K562 (cell line): Measurements from ENCODE around the gene DGCR6L. TPM values are rescaled to one million over a fixed set of nuclear protein-coding genes. Genes with fewer than 3 reads are reported as not detected.

ENCODE experiments used
- ATAC-seq: fragments of 200-7000 bp; cut with Tn5 transposase; 3 replicates; pipeline ENCODE4 v1.9.1; 2020; ENCODE audit warnings: moderate library complexity
- BruUV-seq: library from RNA; stranded (reverse); fragments of 400-500 nt; replicated peaks from 2 replicates; lab custom pipeline; 2021; lab: Mats Ljungman, UMichigan
- CTCF ChIA-PET: fragments of 300-600 bp; formaldehyde crosslinking; extraction: SDS; loops from one replicate; lab custom pipeline; 2021; ENCODE audit warnings: low intra/inter-chr PET ratio; lab: Yijun Ruan, JAX
- POLR2A ChIA-PET: fragments of 300-600, 350-650 bp; sonication (Branson Sonifier 250); formaldehyde crosslinking; extraction: SDS; loops from one replicate; lab custom pipeline; 2021; ENCODE audit warnings: antibody characterized with exemption, inconsistent platforms; lab: Yijun Ruan, JAX
- DNase-seq, 4 experiments: peaks; one replicate each; pipeline versions ENCODE4 v3.0.0 to v3.0.0-alpha.2; 2011 to 2018; ENCODE audit warnings: low spot score in 3 of 4, mixed read lengths in 3 of 4; ENCODE audit errors: extremely low read depth in 1 of 4
- FAIRE-seq: peaks from 2 replicates; lab custom pipeline; 2011; peaks lifted over from hg19 to GRCh38; lab: Jason Lieb, UNC
- H2AFZ ChIP-seq: 2 replicates; pipeline ENCODE4 v1.6.0; 2011; ENCODE audit warnings: low read depth, low read length, control low read depth, inconsistent platforms
- H3K27ac ChIP-seq: fragments of 200-600 bp; 3 replicates; pipeline ENCODE4 v1.8.0; 2011; ENCODE audit warnings: low read depth, mild to moderate bottlenecking, control low read depth, inconsistent platforms, low read length, moderate library complexity, mixed read lengths; ENCODE audit errors: extremely low read depth
- H3K27me3 ChIP-seq, 2 experiments: fragments of 300-600 bp in 1 of 2; 2 replicates in 1 of 2; 3 replicates in 1 of 2; pipeline versions ENCODE4 v1.6.0 to v1.8.0; 2011; ENCODE audit warnings: inconsistent platforms in 2 of 2, low read length in 2 of 2, mild to moderate bottlenecking in 1 of 2, mixed read lengths in 1 of 2, moderate library complexity in 1 of 2; ENCODE audit not compliant: control insufficient read depth in 2 of 2, insufficient read depth in 2 of 2
- H3K36me3 ChIP-seq: fragments of 300-600 bp; 3 replicates; pipeline ENCODE4 v1.8.0; 2011; ENCODE audit warnings: mild to moderate bottlenecking, low read length, inconsistent platforms; ENCODE audit not compliant: control insufficient read depth, insufficient read depth
- H3K4me1 ChIP-seq, 2 experiments: fragments of 200-600 bp in 1 of 2; replicated peaks in 1 of 2; 2 replicates in 1 of 2; 3 replicates in 1 of 2; pipeline versions ENCODE4 v1.5.1 to v1.8.0; 2011; ENCODE audit warnings: inconsistent platforms in 2 of 2, low read length in 2 of 2, mild to moderate bottlenecking in 1 of 2, mixed read lengths in 1 of 2, moderate library complexity in 1 of 2; ENCODE audit not compliant: control insufficient read depth in 2 of 2, insufficient read depth in 2 of 2
- H3K4me2 ChIP-seq: 2 replicates; pipeline ENCODE4 v1.6.1; 2011; ENCODE audit warnings: low read length, control low read depth, inconsistent platforms, mixed read lengths; ENCODE audit not compliant: insufficient read depth
- H3K4me3 ChIP-seq: fragments of 200-600 bp; sonication (generic), shearing (Covaris generic); 2 replicates; pipeline ENCODE4 v1.5.1; 2016; ENCODE audit warnings: control low read depth, inconsistent platforms
- H3K79me2 ChIP-seq: fragments of 200-600 bp; 3 replicates; pipeline ENCODE4 v1.8.0; 2011; ENCODE audit warnings: low read length, inconsistent platforms; ENCODE audit not compliant: control insufficient read depth, insufficient read depth
- H3K9ac ChIP-seq, 2 experiments: 2 replicates each; pipeline versions ENCODE4 v1.6.0 to v1.6.1; 2011; ENCODE audit warnings: low read depth in 2 of 2, low read length in 2 of 2, control low read depth in 1 of 2, inconsistent platforms in 1 of 2, mild to moderate bottlenecking in 1 of 2, mixed read lengths in 1 of 2; ENCODE audit not compliant: insufficient read depth in 1 of 2
- H3K9me1 ChIP-seq: one replicate; pipeline ENCODE4 v1.6.0; 2011; ENCODE audit warnings: inconsistent platforms, mild to moderate bottlenecking, low read length, moderate library complexity; ENCODE audit not compliant: control insufficient read depth, insufficient read depth
- H3K9me3 ChIP-seq: replicated peaks from 2 replicates; pipeline ENCODE4 v1.5.1; 2011; ENCODE audit warnings: low read depth, low read length, inconsistent platforms; ENCODE audit not compliant: control insufficient read depth, insufficient read depth
- H4K20me1 ChIP-seq: replicated peaks from 2 replicates; pipeline ENCODE4 v1.6.1; 2011; ENCODE audit warnings: low read length, inconsistent platforms, mixed read lengths; ENCODE audit not compliant: control insufficient read depth, insufficient read depth
- ATF2 ChIP-seq: sonication (generic); formaldehyde crosslinking; IDR thresholded peaks from 2 replicates; pipeline ENCODE4 v1.8.1; 2022; ENCODE audit warnings: missing genetic modification reagents
- CGGBP1 ChIP-seq: fragments of 250-450 bp; sonication (Bioruptor Pico); IDR thresholded peaks from 2 replicates; pipeline ENCODE4 v1.9.0; 2021; ENCODE audit warnings: mild to moderate bottlenecking
- COPS2 ChIP-seq: fragments of 450-650 bp; conservative IDR thresholded peaks from 2 replicates; pipeline ENCODE4 v1.6.1; 2016; ENCODE audit warnings: mild to moderate bottlenecking, moderate library complexity
- E2F6 ChIP-seq, 2 experiments: IDR thresholded peaks; 2 replicates each; pipeline ENCODE4 v1.6.1; 2011; ENCODE audit warnings: borderline replicate concordance in 1 of 2, control low read depth in 1 of 2, low read depth in 1 of 2, low read length in 1 of 2, mild to moderate bottlenecking in 1 of 2, mixed read lengths in 1 of 2, moderate library complexity in 1 of 2; ENCODE audit not compliant: insufficient read depth in 1 of 2, insufficient read length in 1 of 2, poor library complexity in 1 of 2, severe bottlenecking in 1 of 2; ENCODE audit errors: extremely low read depth in 1 of 2
- RERE ChIP-seq: sonication (generic); formaldehyde crosslinking; IDR thresholded peaks from 2 replicates; pipeline ENCODE4 v1.8.0; 2023; ENCODE audit warnings: missing genetic modification reagents, mild to moderate bottlenecking, borderline replicate concordance
- SMAD2 ChIP-seq: fragments of 150-350 bp; IDR thresholded peaks from 2 replicates; pipeline ENCODE4 v1.6.1; 2014; ENCODE audit warnings: low read depth, mild to moderate bottlenecking, low read length
- SMAD4 ChIP-seq: fragments of 250-450 bp; sonication (Bioruptor Pico); conservative IDR thresholded peaks from 2 replicates; pipeline ENCODE4 v1.8.0; 2021; ENCODE audit warnings: inconsistent platforms, mild to moderate bottlenecking, moderate library complexity
- TAF15 ChIP-seq: fragments of 200-400 bp; formaldehyde crosslinking; IDR thresholded peaks from 2 replicates; pipeline ENCODE4 v1.6.1; 2017; ENCODE audit warnings: mild to moderate bottlenecking, low read depth, low read length, moderate library complexity
- ZBTB8A ChIP-seq: fragments of 450-650 bp; IDR thresholded peaks from 2 replicates; pipeline ENCODE4 v1.6.1; 2018; ENCODE audit warnings: mild to moderate bottlenecking, moderate library complexity; ENCODE audit not compliant: partially characterized antibody
- WGBS: fragments of 100-300 bp; shearing (Covaris generic); methylation state at CpG from one replicate; pipeline ENCODE4 v1.1.6; 2016; ENCODE audit warnings: low coverage, mixed read lengths; ENCODE audit not compliant: insufficient coverage; ENCODE audit errors: missing lambda C conversion rate; 5-methylcytosine and 5-hydroxymethylcytosine counted together
- in situ Hi-C: fragments of 300-500 bp; cut with MboI; formaldehyde crosslinking; loops from 4 replicates; pipeline ENCODE4 v1.15.0; 2018; ENCODE audit warnings: inconsistent platforms, mixed read lengths
- intact Hi-C: fragments of 100-400 bp; cut with micrococcal nuclease; formaldehyde crosslinking; loops from 2 replicates; pipeline ENCODE4 v1.14.2; 2022
- polyA plus RNA-seq, 8 experiments: library from polyadenylated mRNA; depleted of rRNA in 4 of 8; stranded (reverse) in 5 of 8; unstranded in 3 of 8; fragments of >200 nt; fragmentation: Nextera tagmentation in 2 of 8; fragmentation: Illumina TruSeq in 1 of 8; extraction: Ambion mirVana in 2 of 8; extraction: Trizol in 1 of 8; gene quantifications; 2 replicates each; pipeline versions ENCODE4 v1.2.1 to v1.2.3, GENCODE V29; 2011 to 2014; ENCODE audit warnings: inconsistent platforms in 1 of 8, missing spikeins in 1 of 8
- total RNA-seq, 7 experiments: library from RNA; depleted of rRNA in 6 of 7; stranded (reverse); fragments of >200 nt in 6 of 7; fragmentation: Illumina TruSeq in 2 of 7; extraction: Trizol in 2 of 7; gene quantifications; 2 replicates each; pipeline versions ENCODE4 v1.2.1 to v1.2.3, GENCODE V29; 2011 to 2021; ENCODE audit warnings: low replicate concordance in 1 of 7

DGCR6L gene
- total and polyA plus RNA-seq, 9 of the 15 experiments (the other 6 are each of a cell fraction or from before 2014, with no cell fraction given): 3.6 to 151 (median 51.0) TPM

GRCh38 chr22:20282901-20283673 lies 36.8 kb downstream of the DGCR6L start:
- WGBS: under 1% methylated on average over 15 of the region's 15 CpGs
- FAIRE-seq (no peak), ATAC-seq (no peak), DNase-seq (peak in 1 of 4 experiments; percentile 26)
- intact Hi-C loops: no loop called here
- Histone ChIP-seq H3K4me2 (no peak overlapping the region), H3K9me1 (peaks cover 2% of the 10 kb centered on the region), H3K9me3 (no peaks in the 10 kb centered on the region), H3K36me3 (no peaks in the 10 kb centered on the region), H3K4me1 (peaks cover 0 to 29% of the 10 kb centered on the region in 2 experiments; a peak in 3 of 5 replicates), H3K27ac (no peak overlapping the region), H3K4me3 (no peak overlapping the region), H3K79me2 (no peaks in the 10 kb centered on the region), H3K9ac (no peak overlapping the region; a peak in 1 of 4 replicates), H4K20me1 (peaks cover 28% of the 10 kb centered on the region), H2AFZ (no peak overlapping the region), H3K27me3 (peaks cover 22 to 69% of the 10 kb centered on the region in 2 experiments; a peak in 4 of 5 replicates)
- ChIA-PET POLR2A (interaction anchor here (0.6 to 1.9 kb wide), 9 partner anchors 10 to 166 kb away, joined by 3 to 8 read pairs (median 4); partner anchors contain the start of gene TRMT2A), CTCF (interaction anchor here (4.8 kb wide), 1 partner anchor 126 kb away, joined by 126 read pairs; no protein-coding TSS in a partner anchor)
- in situ Hi-C loops: no loop called here
- BruUV-seq: no TSS peak
- TF ChIP-seq ATF2: 0 out of 2 replicates have a peak, but pooled peaks have one; percentile 63
- no peak; the same call in 1 of the 2 replicates for TF ChIP-seq TAF15
- TF ChIP-seq RERE (CRISPR knock-in tag): no peak
- no peak for TF ChIP-seq CGGBP1 (CRISPR knock-in tag)
- TF ChIP-seq SMAD4 (CRISPR knock-in tag): no peak
- no peak for TF ChIP-seq COPS2
- no peak for TF ChIP-seq SMAD2
- TF ChIP-seq E2F6 (IDR thresholded peaks at IDR 0.05; ENCODE audit: borderline replicate concordance in 1 of 2, extremely low read depth in 1 of 2, insufficient read depth in 1 of 2, insufficient read length in 1 of 2, low read depth in 1 of 2, low read length in 1 of 2, poor library complexity in 1 of 2, severe bottlenecking in 1 of 2): no peak
- TF ChIP-seq ZBTB8A: no peak
